GM18499 (cell line): ENCODE results near the gene PEX14.

Experiments
- ATAC-seq: cut with Tn5 transposase; IDR thresholded peaks from one replicate; pipeline ENCODE4 v1.9.1; 2021; ENCODE audit warnings: moderate number of reproducible peaks; ENCODE audit not compliant: insufficient read depth, unreplicated experiment

The PEX14 gene

GRCh38 chr1:10640843-10641553, 166.2 kb downstream of the PEX14 start:
- ATAC-seq: no peak

- ATAC-seq: no peak
Observed at GRCh38 chr1:10641976-10642375, 167.2 kb downstream of the PEX14 start.

- no peak for ATAC-seq
Observed at GRCh38 chr1:10642403-10643080, 167.8 kb downstream of the PEX14 start.

- no peak for ATAC-seq
Observed at GRCh38 chr1:10643607-10644306, 169.0 kb downstream of the PEX14 start.

- no peak for ATAC-seq
Observed at GRCh38 chr1:10644307-10645128, 169.8 kb downstream of the PEX14 start.

GRCh38 chr1:10646347-10646861, 171.7 kb downstream of the PEX14 start:
- ATAC-seq: no peak

GRCh38 chr1:10647414-10648170, 172.8 kb downstream of the PEX14 start:
- ATAC-seq: no peak

GRCh38 chr1:10648689-10649516, 174.2 kb downstream of the PEX14 start:
- no peak for ATAC-seq

- ATAC-seq: no peak
Observed at GRCh38 chr1:10649517-10650201, 174.9 kb downstream of the PEX14 start.

GRCh38 chr1:10650556-10651388, 176.0 kb downstream of the PEX14 start:
- ATAC-seq: no peak

GRCh38 chr1:10651389-10651766, 176.6 kb downstream of the PEX14 start:
- ATAC-seq: no peak

- ATAC-seq: no peak
Observed at GRCh38 chr1:10651793-10652192, 177.0 kb downstream of the PEX14 start.

- no peak for ATAC-seq
Observed at GRCh38 chr1:10652626-10653025, 177.9 kb downstream of the PEX14 start.

GRCh38 chr1:10653370-10654125, 178.8 kb downstream of the PEX14 start:
- no peak for ATAC-seq

- no peak for ATAC-seq
Observed at GRCh38 chr1:10655002-10655401, 180.3 kb downstream of the PEX14 start.

GRCh38 chr1:10656431-10656830, 181.7 kb downstream of the PEX14 start:
- ATAC-seq: no peak
